ENCODE results near the gene NQO2.
"Not testable (repeated sequence)": the region's sequence is repeated elsewhere in the genome, so short reads cannot be mapped to it uniquely, and the experiment has no call there.

The NQO2 gene

DNA sequence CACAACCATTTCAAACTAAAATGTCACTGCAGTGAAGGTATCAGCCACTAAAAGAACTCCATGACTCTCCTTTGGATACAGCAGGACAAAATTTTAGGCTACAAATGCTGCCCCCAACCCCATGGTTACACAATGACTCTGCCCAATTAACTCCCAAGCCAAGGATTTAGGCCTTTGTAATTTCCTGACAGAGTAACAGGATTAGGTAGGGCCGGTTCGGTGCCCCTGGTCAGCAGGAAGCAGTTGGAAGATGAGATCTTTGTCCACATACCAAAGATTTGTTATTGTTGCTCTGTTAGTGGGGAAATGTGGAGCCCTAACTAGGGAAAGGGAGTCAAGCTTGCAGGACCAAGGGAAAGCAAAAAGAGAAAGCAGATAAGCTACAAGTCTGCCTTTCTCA lies 41.9 kb downstream of the NQO2 start:
- no peak for DNase-seq

DNA sequence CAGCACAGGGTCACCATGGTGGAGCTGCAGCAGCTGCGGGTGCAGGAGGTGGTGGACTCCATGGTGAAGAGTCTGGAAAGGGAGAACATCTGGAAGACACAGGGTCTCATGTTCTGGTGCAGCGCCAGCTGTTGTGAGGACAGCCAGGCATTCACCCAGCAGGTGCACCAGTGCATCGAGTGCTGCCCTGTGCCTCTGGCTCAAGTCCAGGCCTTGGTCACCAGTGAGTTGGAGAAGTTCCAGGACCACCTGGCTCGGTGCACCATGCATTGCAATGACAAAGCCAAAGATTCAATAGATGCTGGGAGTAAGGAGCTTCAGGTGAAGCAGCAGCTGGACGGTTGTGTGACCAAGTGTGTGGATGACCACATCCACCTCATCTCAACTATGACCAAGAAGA lies 45.7 kb downstream of the NQO2 start:
- no peak for DNase-seq

DNA sequence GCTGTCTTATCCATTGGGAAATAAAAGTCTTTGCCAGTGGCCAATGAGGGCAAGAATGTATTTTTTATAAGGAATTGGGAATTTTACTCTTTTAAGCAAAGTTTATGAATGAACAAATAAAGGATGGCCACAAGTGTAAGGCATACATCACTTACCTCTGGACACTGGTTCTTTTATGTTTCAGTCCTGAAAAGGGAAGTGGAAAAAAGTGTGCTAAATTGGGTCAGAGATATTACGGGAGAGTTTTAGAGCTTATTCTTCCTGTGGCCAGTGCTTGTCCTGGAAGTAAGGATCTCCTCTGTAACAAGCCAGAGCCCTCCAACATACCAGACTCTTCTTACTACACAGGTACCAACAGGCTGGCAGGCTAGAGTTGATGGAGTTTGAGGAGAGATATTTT lies 46.1 kb downstream of the NQO2 start:
- no peak for DNase-seq

DNA sequence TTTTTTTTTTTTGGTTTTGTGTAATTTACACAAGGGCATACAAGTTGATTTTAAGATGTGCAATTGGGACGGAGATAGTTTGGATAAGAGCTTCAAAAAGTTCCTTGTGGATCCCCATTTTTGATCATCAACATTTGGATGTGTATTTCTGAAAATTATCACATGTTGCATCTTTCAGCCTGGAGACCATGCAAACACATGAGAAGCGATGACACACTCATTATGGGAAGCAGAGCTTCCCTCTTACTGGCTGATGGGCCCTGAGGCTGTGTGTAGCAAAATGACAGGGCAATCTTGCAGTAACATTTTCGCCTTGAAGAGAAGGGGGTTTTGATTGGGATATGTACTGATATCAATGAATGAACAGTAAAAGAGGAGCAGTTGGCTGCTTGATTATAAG lies 46.6 kb downstream of the NQO2 start:
- DNase-seq, result no peak

DNA sequence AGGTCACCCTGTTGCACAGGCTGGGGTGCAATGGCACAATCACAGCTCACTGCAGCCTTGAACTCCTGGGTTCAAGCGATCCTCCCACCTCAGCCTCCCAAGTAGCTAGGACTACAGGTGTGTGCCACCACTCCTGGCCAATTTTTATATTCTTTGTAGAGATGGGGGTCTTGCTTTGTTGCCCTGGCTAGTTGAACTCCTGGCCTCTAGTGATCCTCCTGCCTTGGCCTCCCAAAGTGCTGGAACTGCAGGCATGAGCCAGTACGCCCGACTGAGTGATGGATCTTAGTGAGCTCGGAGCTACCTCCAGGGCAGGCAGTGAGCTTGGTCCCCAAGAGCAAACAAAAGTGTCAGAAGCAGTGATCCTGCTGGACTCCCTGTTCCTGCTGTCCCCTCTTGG lies 48.3 kb downstream of the NQO2 start:
- not testable (repeated sequence) for DNase-seq

DNA sequence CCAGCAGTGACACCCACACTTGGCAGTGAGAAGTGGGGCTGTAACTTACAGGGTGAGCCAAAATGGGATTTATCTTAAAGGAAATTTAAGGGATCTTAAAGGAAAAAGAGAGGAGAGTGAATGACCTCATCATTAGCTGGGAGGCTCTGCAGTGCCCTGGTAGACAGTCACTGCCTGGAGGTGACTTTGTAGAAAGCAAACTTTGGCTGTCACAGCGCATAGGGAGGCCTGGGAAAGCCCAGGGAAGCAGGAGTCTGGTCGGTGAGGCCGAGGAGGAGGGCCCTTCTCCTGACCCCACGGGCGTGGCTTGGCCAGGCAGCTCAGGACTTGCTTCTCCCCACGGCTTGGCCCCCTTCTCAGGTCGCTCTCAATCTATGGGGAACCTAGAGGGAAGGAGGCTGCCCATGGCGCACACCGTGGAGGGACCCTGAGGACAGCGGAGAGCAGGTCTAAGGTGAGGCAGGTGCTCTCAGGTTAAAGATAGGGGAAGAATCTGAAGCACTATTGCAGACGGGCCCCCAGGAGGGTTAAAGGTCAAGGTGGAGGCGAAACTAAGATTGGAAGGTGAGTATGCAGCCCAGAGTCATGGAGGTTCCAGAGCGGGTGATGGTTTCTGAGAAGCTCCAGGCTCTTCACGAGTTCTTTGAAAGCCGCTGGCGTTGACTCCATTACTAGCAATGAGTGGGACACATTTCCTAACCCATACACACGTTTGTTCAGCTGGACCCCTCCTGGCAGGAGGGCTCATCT lies 53.0 kb downstream of the NQO2 start:
- no peak for DNase-seq

DNA sequence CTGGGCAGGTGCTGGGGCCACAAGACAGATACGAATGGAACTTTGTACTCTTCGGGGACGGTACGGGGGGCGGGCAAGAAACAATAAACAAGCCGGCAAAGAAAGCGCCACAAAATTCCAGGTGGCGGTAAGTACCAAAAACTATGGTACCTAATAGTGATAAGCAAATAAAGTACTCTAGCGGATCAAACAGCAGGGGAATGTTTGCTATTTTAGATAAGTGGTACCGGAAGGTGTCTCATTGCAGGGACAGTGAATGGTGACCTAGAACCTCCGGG lies 53.5 kb downstream of the NQO2 start:
- no peak for DNase-seq

DNA sequence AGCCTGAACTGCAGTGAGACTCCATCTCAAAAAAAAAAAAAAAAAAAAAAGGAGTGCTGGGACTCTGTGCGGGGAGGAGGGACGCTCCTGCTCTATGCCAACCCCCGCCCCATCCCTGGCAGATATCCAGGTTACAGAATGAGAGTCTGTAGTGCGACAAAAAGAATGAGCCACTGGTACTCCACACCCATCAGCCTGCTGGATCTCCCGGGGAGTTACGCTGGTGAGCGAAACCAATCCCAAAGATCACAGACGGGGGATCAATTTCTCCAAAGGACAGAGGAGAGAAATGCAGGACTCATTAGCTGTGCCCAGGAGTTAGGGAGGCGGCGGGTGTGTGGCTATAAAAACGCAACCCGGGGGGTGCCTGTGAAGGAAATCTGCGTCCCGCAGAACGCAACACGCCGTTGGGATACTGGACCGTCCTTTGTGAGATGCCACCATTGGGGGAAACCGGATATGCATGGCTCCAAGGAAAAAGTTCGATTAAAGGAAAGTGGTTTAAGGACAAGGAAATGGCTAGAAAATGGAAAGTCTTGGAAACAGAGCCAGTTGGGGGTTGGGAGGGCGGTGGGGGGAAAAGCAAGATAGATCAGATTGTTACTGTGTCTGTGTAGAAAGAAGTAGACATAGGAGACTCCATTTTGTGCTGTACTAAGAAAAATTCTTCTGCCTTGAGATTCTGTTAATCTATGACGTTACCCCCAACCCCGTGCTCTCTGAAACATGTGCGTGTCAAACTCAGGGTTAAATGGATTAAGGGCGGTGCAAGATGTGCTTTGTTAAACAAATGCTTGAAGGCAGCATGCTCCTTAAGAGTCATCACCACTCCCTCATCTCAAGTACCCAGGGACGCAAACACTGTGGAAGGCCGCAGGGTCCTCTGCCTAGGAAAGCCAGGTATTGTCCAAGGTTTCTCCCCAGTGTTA lies 54.8 kb downstream of the NQO2 start:
- not testable (repeated sequence) for DNase-seq

DNA sequence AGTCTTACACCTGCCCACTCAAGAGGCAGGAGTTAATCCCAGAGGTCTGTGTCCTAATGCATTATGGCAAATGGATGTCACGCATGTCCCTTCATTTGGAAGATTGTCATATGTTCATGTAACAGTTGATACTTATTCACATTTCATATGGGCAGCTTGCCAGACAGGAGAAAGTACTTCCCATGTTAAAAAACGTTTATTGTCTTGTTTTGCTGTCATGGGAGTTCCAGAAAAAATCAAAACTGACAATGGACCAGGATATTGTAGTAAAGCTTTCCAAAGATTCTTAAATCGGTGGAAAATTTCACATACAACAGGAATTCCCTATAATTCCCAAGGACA lies 55.4 kb downstream of the NQO2 start:
- DNase-seq, result not testable (repeated sequence)

DNA sequence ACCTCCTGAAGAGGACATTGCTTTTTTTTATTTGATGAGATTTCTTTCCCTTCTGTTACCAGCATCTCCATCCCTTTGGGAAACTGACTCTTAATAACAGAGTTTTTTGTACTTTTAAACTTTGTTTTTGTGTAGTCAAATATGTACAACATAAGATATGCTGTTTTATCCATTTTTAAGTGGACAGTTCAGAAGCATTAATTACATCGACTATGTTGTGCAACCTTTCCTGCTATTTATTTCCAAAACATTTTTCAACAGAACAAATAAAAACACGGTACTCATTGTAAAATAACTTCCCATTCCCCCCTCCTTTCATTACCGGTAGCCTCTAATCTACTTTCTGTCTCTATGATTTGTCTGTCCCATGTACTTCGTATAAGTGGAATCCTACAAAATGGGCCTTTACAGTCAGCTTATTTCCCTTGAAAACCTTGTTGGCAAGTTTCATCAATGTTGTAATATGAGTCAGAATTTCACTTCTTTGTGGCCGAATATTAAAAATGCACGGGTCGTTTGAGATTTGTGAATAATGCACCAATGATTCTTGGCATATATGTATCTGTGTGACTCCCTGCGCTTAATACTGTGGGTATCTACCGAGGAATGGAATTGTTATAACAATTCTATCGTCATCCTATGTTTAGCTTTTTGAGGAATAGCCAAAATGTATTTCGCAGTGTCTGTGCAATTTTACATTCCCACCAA lies 57.5 kb downstream of the NQO2 start:
- no peak for DNase-seq

DNA sequence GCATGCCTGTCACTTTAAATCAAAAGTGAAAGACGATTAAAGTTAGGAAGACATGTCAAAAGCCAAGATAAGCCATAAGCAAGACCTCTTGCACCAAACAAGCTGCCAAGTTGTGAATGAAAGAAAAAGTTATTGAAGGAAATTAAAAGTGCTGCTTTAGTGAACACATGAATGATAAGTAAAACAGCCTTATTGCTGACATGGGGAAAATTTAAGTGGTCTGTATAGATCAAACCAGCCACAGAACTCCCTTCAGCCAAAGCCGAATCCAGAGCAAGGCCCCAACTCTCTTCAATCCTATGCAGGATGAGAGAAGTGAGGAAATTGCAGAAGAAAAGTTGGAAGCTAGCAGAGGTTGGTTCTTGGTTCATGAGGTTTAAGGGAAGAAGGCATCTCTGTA lies 59.3 kb downstream of the NQO2 start:
- DNase-seq, result no peak

DNA sequence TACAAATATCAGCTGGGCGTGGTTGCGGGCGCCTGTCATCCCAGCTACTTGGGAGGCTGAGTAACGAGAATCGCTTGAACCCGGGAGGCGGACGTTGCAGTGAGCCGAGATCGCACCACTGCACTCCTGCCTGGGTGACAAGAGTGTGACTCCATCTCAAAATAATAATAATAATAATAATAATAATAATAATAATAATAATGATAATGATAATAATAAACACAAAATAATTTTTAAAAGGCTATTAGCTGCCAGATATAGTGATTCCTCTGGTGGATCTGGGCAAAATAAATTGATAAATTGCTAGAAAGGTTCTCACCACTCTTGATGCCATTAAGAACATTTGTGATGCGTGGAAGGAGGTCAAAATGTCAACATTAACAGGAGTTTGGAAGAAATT lies 60.4 kb downstream of the NQO2 start:
- DNase-seq, result not testable (repeated sequence)

DNA sequence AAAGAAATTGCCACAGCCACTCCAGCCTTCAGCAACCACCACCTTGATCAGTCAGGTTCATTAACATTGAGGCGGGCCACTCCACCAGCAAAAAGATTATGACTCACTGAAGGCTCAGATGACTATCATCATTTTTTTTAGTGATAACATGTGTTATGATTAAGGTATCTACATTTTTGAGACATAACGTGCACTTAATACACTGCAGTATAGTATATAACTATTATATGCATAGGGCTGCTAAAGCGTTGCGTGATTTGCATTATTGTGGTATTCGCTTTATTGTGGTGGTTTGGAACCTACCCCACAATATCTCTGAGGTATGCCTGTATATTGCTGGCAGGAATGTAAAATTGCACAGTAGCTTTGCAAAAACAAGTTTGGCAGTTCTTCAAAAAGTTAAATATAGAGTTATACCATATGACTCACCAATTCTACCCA lies 61.8 kb downstream of the NQO2 start:
- no peak for DNase-seq

DNA sequence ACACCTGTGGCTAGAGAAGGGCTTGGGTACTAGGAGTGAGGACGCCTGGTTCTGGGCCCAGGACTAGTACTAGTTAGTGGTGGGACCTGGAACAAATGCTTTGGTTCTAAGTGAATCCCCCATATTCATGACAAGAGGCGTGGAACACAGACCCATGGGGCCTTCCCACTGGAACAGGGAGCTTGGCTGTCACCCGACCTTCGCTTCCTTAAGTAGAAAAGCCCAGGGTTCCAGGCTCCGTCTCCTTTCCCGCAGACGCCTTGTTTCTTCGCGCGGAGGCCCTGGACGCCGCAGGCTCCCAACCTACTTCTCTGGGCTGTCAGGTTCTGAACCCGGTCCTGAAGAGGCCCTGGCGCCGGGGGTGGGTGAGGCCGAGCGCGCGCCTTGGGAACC lies 63.6 kb downstream of the NQO2 start:
- DNase-seq, result not testable (repeated sequence)

DNA sequence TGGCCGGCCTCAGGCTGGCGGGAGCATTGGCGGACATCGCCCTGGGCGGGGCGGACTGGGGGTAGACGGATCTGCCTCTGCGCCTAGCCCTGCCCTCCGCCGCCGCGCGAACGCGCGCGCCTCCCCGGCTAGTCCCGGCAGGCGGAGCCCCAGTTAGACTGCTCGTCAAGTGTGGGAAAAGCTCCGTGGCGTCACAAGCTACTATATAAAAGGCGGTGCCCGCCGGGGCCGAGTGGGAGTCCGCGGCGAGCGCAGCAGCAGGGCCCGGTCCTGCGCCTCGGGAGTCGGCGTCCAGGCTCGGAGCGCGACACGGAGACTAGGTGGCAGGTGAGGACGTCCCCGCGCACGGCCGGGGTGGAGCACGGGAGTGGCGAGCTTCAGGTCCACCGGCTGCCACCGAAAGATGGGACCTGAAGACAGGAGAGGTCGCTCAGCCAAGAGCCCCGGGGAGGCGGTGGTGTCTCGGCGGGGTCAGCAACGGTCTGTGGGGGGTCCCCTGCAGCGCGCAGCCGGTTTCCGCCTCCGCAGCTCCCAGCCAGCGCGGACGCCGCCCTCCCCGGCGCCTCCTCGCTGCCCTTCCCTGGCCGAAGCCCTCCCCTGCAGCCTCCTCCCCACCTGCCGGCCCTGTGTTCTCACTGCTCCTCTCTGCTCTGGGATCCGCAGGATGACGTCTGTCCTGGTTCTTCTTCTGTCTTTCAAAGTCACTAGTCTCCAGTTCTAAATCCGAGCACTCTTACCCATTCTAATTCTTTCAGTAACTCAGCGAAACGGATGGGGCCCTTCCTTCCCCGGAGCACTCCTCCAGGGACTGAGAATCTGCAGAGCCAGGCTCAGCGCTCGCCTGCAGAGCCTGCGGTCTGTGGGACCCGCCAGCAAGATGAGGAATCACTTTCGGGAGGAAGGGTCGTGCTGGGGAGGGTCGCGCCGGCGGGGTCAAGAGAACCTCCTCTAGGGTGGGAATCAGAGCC lies 64.3 kb downstream of the NQO2 start:
- DNase-seq, result peak; percentile 50

DNA sequence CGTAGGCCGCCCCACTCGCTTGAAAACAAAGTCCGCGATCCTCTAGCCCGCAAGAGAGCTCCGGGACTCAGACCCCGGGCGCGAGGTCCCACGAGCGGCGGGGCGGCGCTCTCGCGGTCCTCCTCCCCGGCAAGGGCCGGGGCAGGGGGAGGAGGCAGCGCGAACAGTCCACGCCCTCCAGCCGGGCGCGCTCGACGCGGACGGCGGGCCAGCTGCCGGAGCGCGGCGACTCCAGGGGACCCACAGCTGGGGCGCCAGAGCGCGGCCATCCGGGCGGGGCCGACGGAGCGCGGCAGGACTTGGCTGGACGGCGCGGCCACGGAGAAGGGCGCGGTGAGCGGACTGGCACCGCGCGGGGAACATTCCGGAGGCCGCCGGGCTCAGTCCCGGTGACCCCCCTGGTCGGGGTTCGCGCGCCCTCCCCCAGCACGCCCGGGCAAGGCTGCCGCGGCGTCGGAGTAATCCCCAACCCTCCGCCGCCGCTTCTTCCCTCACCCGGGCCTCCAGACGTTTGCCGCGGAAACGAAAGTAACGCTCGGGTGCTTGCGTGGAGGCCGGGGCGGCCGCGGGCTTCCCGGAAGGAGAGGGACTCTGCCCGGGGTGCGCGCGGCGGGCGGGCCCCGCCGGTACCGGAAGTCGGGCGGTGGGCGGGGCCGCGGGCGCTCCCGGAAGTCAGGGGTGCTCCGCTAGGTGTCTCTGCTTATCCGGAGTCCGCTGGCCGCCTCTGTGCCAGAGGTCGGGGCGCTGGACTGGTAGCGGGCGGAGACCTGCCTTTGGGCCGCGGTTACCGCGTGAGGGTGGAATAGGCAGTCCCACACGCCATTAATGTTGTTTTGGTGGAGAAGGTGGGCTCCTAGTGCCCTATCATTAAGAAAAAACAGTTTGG lies 68.9 kb downstream of the NQO2 start, which contains the start of gene RIPK1:
TSS of gene RIPK1 (plus strand) at position 166 of the 886 bp plus-strand sequence. CDS start 8,330 bp downstream, outside the sequence.
- peak; percentile 58 for DNase-seq
